GM23338 (cell line): ENCODE measurements around the gene CWC15.

ENCODE experiments used
- CTCF ChIP-seq, 2 experiments: fragments of 200-600 bp in 1 of 2; sonication (generic) in 1 of 2; conservative IDR thresholded peaks; 2 replicates each; pipeline versions ENCODE4 v1.5.1 to v1.6.1; 2016 to 2017; ENCODE audit warnings: antibody characterized with exemption in 2 of 2, low read depth in 2 of 2, mild to moderate bottlenecking in 2 of 2, moderate library complexity in 1 of 2
- EZH2 ChIP-seq: fragments of 200-600 bp; sonication (generic); IDR thresholded peaks from one replicate; pipeline ENCODE4 v1.8.0; 2017; ENCODE audit warnings: antibody characterized with exemption, mild to moderate bottlenecking, low read depth; ENCODE audit not compliant: unreplicated experiment
- EZH2phosphoT487 ChIP-seq: fragments of 200-600 bp; sonication (generic); IDR thresholded peaks from one replicate; pipeline ENCODE4 v1.8.1; 2018; ENCODE audit warnings: antibody characterized with exemption; ENCODE audit not compliant: unreplicated experiment
- STAT1 ChIP-seq: IDR thresholded peaks from one replicate; pipeline ENCODE4 v1.6.1; 2016; ENCODE audit warnings: antibody characterized with exemption; ENCODE audit not compliant: unreplicated experiment
- TF ChIP-seq, protein P1 (sequence below): IDR thresholded peaks from one replicate; pipeline ENCODE4 v1.6.1; 2018; ENCODE audit warnings: antibody characterized with exemption; ENCODE audit not compliant: unreplicated experiment

DNA sequence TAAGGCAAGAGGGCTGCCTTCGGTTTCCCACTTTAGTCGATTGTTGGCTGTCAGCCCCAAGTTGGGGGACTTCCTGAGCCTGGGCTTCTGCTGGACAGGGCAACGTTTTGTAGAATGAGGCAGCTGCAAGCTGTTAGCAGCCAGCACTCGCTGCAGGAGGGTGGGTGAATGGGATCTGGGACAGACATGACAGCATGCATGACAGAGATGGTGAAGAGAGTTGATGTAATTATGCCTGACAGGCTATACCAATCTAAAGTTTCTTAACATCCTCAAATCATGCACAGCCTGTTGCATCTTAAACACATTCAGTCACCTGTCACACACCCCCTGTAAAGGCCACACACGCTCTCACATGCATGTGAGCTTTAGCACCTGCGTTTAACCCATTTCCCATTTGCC lies 49.2 kb downstream of the CWC15 start:
- TF ChIP-seq, protein P1, sequence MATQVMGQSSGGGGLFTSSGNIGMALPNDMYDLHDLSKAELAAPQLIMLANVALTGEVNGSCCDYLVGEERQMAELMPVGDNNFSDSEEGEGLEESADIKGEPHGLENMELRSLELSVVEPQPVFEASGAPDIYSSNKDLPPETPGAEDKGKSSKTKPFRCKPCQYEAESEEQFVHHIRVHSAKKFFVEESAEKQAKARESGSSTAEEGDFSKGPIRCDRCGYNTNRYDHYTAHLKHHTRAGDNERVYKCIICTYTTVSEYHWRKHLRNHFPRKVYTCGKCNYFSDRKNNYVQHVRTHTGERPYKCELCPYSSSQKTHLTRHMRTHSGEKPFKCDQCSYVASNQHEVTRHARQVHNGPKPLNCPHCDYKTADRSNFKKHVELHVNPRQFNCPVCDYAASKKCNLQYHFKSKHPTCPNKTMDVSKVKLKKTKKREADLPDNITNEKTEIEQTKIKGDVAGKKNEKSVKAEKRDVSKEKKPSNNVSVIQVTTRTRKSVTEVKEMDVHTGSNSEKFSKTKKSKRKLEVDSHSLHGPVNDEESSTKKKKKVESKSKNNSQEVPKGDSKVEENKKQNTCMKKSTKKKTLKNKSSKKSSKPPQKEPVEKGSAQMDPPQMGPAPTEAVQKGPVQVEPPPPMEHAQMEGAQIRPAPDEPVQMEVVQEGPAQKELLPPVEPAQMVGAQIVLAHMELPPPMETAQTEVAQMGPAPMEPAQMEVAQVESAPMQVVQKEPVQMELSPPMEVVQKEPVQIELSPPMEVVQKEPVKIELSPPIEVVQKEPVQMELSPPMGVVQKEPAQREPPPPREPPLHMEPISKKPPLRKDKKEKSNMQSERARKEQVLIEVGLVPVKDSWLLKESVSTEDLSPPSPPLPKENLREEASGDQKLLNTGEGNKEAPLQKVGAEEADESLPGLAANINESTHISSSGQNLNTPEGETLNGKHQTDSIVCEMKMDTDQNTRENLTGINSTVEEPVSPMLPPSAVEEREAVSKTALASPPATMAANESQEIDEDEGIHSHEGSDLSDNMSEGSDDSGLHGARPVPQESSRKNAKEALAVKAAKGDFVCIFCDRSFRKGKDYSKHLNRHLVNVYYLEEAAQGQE: no peak
- TF ChIP-seq CTCF (conservative IDR thresholded peaks at IDR 0.05; ENCODE audit: low read depth in 2 of 2) (no peak), EZH2 (no peak), STAT1 (no peak), EZH2phosphoT487 (no peak)
